CD4-positive, alpha-beta T cell treated with Interleukin-4 for 4 hours (primary cell): ENCODE measurements around the gene SYDE2.
A peak's percentile ranks its signal among the peaks of the same experiment; 100 is the strongest.

Experiments used
- DNase-seq: peaks from one replicate; pipeline ENCODE4 v3.0.0-alpha.2; 2020

The SYDE2 gene

GRCh38 chr1:85115933-85116332, 84.9 kb downstream of the SYDE2 start:
- DNase-seq, result no peak

- no peak for DNase-seq
Measured at GRCh38 chr1:85111695-85112094, 89.1 kb downstream of the SYDE2 start.

GRCh38 chr1:85109475-85109874, 91.3 kb downstream of the SYDE2 start:
- DNase-seq, result peak; percentile 40
